ENCODE results near the gene CMSS1. TPM values are rescaled to one million over a fixed set of nuclear protein-coding genes. Genes with fewer than 3 reads are reported as not detected.

CMSS1 gene
- total and polyA plus RNA-seq, 11 donors, result 13.5 to 48.4 (median 34.8) TPM

- ATAC-seq (no peak), DNase-seq (no peak)
- WGBS, 4 donors, result 88 to 93% (median 93%) methylated on average over 10 of the region's 10 CpGs
- Histone ChIP-seq H3K27ac (peak overlapping the region in 5 of 12 donors; percentile 7 to 49 (median 35)), H3K27me3 (no peaks in the 10 kb centered on the region), H3K4me3 (no peak overlapping the region), H3K4me1 (peaks cover 0 to 61% (median 32%) of the 10 kb centered on the region in 12 donors), H3K36me3 (no peaks in the 10 kb centered on the region), H3K9me3 (no peaks in the 10 kb centered on the region)
- intact Hi-C loops (cut with DNase I), result loop anchor here in 1 of 10 donors (10.0 kb wide), 1 partner anchor 89 kb away; no protein-coding TSS in a partner anchor
- TF ChIP-seq POLR2A (IDR thresholded peaks at IDR 0.05) (no peak), CTCF (IDR thresholded peaks at IDR 0.05) (no peak)
Measured at GRCh38 chr3:99955773-99956562, 138.3 kb downstream of the CMSS1 start.

DNA sequence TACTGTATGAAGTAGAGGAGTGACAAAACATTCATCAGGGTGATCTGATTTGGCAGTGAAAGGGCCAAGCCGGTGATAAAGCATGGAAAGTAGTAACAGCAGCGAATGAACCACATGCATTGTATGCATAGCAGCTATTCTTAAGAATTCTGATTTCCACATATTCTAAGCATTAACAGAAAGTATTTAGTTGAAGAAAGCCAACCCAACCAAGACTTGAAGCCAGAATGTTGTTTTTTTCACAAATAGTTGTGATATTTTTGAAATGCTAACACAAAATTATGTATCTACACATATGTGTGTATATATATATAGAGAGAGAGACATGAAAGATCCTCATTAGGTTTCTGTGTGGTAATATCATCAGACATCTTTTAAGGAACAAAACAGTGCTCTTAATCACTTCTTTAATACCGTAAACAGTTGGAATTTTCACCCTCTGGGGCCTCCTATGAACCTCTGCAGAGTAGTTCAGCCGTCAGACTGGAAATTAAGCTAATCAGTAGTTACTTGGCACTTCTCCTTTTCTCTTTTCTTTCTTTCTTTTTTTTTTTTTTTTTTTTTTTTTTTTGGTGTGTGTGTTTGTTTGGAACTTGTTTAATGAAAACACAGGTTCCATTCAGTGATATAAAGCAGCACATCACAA lies 139.6 kb downstream of the CMSS1 start:
- intact Hi-C loops (cut with DNase I), result loop anchor here in 1 of 10 donors (10.0 kb wide), 1 partner anchor 88 kb away; no protein-coding TSS in a partner anchor
- no peak for ATAC-seq

DNA sequence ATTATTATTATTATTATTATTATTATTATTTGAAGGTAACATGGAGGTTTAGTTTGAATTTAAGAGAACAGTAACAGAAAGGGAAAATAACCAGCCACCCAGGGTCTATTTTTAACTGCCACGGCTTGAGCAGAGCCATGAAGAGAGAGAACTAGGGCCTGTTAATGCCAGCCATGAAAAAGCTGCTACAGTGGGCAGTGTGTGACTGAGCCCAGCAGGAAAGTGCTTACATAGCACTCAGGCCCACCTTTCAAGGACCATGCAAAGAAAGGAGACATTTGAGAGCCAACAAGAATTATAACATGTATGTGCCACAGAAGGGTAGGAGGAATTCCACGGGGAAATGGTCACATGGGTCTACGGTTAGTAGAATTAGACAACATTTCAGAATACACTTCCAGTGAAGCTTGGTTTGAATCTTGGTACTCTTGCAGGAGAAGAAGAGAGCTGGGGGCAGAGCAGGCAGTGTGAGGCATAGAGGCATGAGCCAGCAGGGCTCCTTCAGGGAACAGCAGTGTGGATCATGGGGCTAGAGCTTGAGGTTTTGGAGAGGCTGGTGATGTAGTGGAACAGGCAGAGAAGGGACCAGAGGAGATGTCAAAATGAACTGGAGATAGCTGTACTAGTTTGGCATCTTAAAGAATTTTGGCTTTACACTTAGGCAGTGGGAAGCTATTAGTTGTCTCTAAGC lies 140.7 kb downstream of the CMSS1 start:
- H3K4me1 ChIP-seq, result peaks cover 0 to 65% (median 35%) of the 10 kb centered on the region in 12 donors
- peak in 3 of 4 donors; percentile 55 to 68 (median 62) for ATAC-seq

More for the DNA sequence above, 139.6 kb downstream of the CMSS1 start:
- Histone ChIP-seq H3K4me3 (no peak overlapping the region), H3K36me3 (no peaks in the 10 kb centered on the region), H3K27ac (peak overlapping the region in 4 of 12 donors; percentile 6 to 57 (median 26)), H3K9me3 (no peaks in the 10 kb centered on the region), H3K27me3 (no peaks in the 10 kb centered on the region), H3K4me1 (peaks cover 0 to 72% (median 38%) of the 10 kb centered on the region in 12 donors)
- DNase-seq, result no peak
- 75 to 84% (median 77%) methylated on average over 4 of the region's 4 CpGs for WGBS, 4 donors
- TF ChIP-seq POLR2A (IDR thresholded peaks at IDR 0.05) (no peak), CTCF (IDR thresholded peaks at IDR 0.05) (no peak)

More for the DNA sequence above, 140.7 kb downstream of the CMSS1 start:
- TF ChIP-seq CTCF (IDR thresholded peaks at IDR 0.05) (no peak), POLR2A (IDR thresholded peaks at IDR 0.05) (no peak)
- no peaks in the 10 kb centered on the region for H3K36me3 ChIP-seq
- no peaks in the 10 kb centered on the region for H3K9me3 ChIP-seq
- DNase-seq, result no peak
- 44 to 69% (median 63%) methylated on average over 3 of the region's 3 CpGs for WGBS, 4 donors
- no peak overlapping the region for H3K4me3 ChIP-seq
- H3K27ac ChIP-seq, result peak overlapping the region in 8 of 12 donors; percentile 32 to 68 (median 56)
- intact Hi-C loops (cut with DNase I), result loop anchor here in 1 of 10 donors (10.0 kb wide), 1 partner anchor 86 kb away; no protein-coding TSS in a partner anchor
- no peaks in the 10 kb centered on the region for H3K27me3 ChIP-seq

All from heart left ventricle (tissue), 16 donors.